ENCODE data around the gene DMBX1. TPM values are rescaled to one million over a fixed set of nuclear protein-coding genes. Genes with fewer than 3 reads are reported as not detected.

Gene DMBX1
- polyA plus RNA-seq, 2 of the 4 experiments (the other 2 are of a cell fraction), result 0.44 to 2.2 TPM

DNA sequence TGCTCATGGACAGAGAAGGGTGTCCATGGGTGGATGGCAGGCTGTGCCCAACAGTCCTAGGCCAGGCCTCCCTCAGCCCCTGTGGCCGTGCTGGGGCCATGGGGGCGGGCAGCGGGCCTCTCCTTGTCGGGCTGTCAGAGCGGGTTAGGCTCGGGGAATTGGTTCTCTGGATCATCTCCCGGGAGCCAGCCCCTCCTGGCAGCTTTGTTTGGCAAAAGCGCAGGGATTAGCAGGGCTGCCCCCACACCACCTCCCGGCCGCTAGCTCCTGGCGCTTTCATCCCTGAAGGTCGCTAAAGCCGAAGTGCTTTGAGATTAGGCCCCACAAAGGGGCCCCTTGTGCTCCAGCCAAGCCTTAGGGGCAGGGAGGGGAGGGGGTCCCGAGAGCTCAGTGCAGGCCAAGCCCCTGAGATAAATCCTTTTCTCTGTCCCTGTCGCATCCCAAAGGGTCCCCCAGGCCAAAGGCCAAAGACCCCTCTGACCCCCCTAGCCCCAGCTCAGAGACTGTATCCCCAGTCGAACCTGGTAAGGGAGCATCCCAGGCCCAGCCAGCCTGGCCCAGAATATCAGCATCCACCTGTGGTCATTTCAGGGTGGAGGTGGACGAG lies 9.8 kb upstream of the DMBX1 start:
- DNase-seq (ENCODE audit: low read depth in 1 of 2, low spot score in 1 of 2) (no peak), FAIRE-seq (no peak), ATAC-seq (no peak)
- H3K9me3 ChIP-seq, result no peaks in the 10 kb centered on the region
- H3K4me1 ChIP-seq, result no peaks in the 10 kb centered on the region
- H3K4me2 ChIP-seq, result no peak overlapping the region
- ChIA-PET CTCF (interaction anchor here (1.0 to 18.2 kb wide), 5 partner anchors 8 to 51 kb away, joined by 3 to 235 read pairs (median 6); a partner anchor contains a TSS), POLR2A (no interaction called here)
- TF ChIP-seq CBX8 (IDR thresholded peaks at IDR 0.05), result no peak
- no peak overlapping the region for H3K27ac ChIP-seq
- no peak overlapping the region for H3K4me3 ChIP-seq
- 81% methylated on average over 15 of the region's 17 CpGs for WGBS (ENCODE audit: missing lambda C conversion rate)

DNA sequence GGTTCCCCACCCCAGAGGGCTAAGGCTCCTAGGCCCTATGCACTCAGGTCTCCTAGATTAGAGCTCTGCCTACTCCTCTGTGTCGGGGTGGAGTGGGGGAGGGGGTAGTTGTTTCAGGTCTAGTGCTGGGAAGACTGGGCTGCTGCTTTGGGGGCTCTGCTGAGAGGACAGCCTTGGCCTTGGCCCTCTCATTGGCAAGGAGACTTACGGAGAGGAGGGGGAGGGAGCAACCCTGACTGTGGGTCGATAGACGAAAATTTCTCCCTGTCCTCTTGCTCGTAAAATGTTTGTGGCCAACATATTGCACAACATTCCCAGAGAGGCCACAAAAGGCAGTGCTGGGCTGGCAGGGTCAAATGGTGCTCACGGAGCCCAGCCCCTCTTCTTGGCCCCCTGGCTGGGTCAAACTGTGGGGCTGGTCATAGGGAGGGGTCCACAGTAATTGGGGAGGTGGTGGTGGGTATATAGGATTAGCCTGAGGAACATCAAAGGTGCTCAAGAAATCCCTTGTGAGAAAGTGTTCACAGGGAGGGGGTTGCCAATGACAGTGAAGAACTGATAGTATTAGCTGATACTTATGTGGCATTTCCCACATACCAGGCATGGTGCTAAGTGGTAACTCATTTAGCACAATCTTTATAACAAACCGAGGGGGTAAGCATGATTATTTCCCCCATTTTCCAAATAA lies 8.5 kb upstream of the DMBX1 start:
- WGBS (ENCODE audit: missing lambda C conversion rate), result 60% methylated on average over 7 of the region's 7 CpGs
- CTCF ChIA-PET, result interaction anchor here (1.2 to 18.2 kb wide), 6 partner anchors 35 to 61 kb away, joined by 3 to 235 read pairs (median 7); a partner anchor contains a TSS
- H3K4me1 ChIP-seq, result no peaks in the 10 kb centered on the region
- no peaks in the 10 kb centered on the region for H3K9me3 ChIP-seq
- H3K4me2 ChIP-seq, result 0 out of 3 replicates have a peak overlapping the region, but pooled peaks have one; percentile 12
- DNase-seq (ENCODE audit: low read depth in 1 of 2, low spot score in 1 of 2) (no peak), FAIRE-seq (no peak), ATAC-seq (no peak)
- TF ChIP-seq EHMT2 (IDR thresholded peaks at IDR 0.05; ENCODE audit: low read depth), result no peak
- peak in 1 of 2 experiments; percentile 50; a peak in 1 of 4 replicates for TF ChIP-seq CEBPB (IDR thresholded peaks at IDR 0.05)
- POLR2A ChIA-PET, result no interaction called here
- peak overlapping the region in 1 of 2 experiments; percentile 46; a peak in 1 of 6 replicates for H3K27ac ChIP-seq
- no peak overlapping the region for H3K4me3 ChIP-seq

DNA sequence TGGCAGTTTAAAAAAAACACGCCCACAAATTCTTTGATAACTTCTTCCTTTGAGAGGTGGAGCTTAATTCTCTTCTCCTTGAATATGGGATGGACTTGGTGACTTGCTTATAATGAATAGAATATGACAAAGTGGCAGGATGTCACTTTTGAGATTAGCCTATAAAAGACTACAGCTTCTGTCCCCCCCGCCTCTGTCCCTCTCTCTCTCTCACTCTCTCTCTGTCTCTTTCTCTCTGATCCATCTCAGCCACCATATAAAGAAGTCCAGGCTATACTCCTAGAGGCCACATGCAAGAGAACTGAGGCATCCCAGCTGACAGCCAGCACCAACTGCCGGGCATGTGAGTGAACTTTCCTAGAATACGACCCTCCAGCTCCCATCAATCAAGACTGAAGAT lies 7.7 kb upstream of the DMBX1 start:
- ATAC-seq (no peak; a peak in 1 of 6 replicates), FAIRE-seq (no peak), DNase-seq (ENCODE audit: low read depth in 1 of 2, low spot score in 1 of 2) (no peak)
- Histone ChIP-seq H3K9me3 (no peaks in the 10 kb centered on the region), H3K4me1 (no peaks in the 10 kb centered on the region), H3K4me3 (no peak overlapping the region), H3K4me2 (no peak overlapping the region), H3K27ac (no peak overlapping the region)
- TF ChIP-seq RAD21 (conservative IDR thresholded peaks at IDR 0.05 in 1 of 2, IDR thresholded peaks at IDR 0.05 in 1 of 2) (no peak), ZFP36 (IDR thresholded peaks at IDR 0.05; ENCODE audit: borderline replicate concordance, partially characterized antibody) (no peak), HEYL (CRISPR knock-in tag; IDR thresholded peaks at IDR 0.05) (no peak), HOXB13 (CRISPR knock-in tag; IDR thresholded peaks at IDR 0.05; ENCODE audit: low read depth) (no peak), TFCP2L1 (CRISPR knock-in tag; IDR thresholded peaks at IDR 0.05) (no peak), RARB (CRISPR knock-in tag; IDR thresholded peaks at IDR 0.05) (no peak), RNF2 (IDR thresholded peaks at IDR 0.05; ENCODE audit: borderline replicate concordance, low read depth) (no peak), EHF (CRISPR knock-in tag; IDR thresholded peaks at IDR 0.05) (no peak), CHD4 (IDR thresholded peaks at IDR 0.05; ENCODE audit: borderline replicate concordance) (no peak), POLR2A (IDR thresholded peaks at IDR 0.05; ENCODE audit: low read length) (no peak), MAZ (IDR thresholded peaks at IDR 0.05; ENCODE audit: borderline replicate concordance, low read depth, low read length) (no peak)
- TF ChIP-seq, protein P1, sequence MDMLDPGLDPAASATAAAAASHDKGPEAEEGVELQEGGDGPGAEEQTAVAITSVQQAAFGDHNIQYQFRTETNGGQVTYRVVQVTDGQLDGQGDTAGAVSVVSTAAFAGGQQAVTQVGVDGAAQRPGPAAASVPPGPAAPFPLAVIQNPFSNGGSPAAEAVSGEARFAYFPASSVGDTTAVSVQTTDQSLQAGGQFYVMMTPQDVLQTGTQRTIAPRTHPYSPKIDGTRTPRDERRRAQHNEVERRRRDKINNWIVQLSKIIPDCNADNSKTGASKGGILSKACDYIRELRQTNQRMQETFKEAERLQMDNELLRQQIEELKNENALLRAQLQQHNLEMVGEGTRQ (IDR thresholded peaks at IDR 0.05), result no peak
- TF ChIP-seq, protein P2, sequence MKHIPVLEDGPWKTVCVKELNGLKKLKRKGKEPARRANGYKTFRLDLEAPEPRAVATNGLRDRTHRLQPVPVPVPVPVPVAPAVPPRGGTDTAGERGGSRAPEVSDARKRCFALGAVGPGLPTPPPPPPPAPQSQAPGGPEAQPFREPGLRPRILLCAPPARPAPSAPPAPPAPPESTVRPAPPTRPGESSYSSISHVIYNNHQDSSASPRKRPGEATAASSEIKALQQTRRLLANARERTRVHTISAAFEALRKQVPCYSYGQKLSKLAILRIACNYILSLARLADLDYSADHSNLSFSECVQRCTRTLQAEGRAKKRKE (CRISPR knock-in tag; IDR thresholded peaks at IDR 0.05; ENCODE audit: low read depth), result no peak
- POLR2A ChIA-PET, result no interaction called here
- CTCF ChIA-PET, result interaction anchor here (0.6 to 18.2 kb wide), 6 partner anchors 35 to 66 kb away, joined by 3 to 235 read pairs (median 7); a partner anchor contains a TSS
- WGBS (ENCODE audit: missing lambda C conversion rate), result 50% methylated on average over 3 of the region's 4 CpGs

DNA sequence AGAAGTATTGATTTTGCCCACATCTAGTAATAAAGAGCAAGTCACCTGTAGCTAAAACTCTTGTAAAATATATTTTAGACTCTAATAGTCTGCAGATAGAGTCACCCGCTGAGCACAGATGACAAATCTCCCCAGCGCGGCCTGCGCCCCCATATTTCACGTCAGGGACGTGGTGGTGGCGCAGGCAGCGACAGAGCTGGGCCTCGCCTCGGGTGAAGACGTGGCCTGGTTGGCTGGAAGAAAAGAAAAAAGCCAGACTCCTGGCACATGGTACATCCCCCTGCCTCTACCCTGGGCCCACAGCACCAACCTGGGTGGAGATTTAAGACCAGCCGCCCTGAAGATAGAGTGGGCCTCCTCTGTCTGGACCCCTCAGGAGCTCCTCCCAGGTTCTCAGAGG lies 6.0 kb upstream of the DMBX1 start:
- no peak overlapping the region for H3K27ac ChIP-seq
- ATAC-seq (no peak), DNase-seq (ENCODE audit: low read depth in 1 of 2, low spot score in 1 of 2) (no peak), FAIRE-seq (no peak)
- H3K9me3 ChIP-seq, result no peaks in the 10 kb centered on the region
- no peak overlapping the region for H3K4me3 ChIP-seq
- CTCF ChIA-PET, result interaction anchor here (0.9 to 18.2 kb wide), 3 partner anchors 37 to 56 kb away, joined by 4 to 235 read pairs (median 7); a partner anchor contains a TSS
- H3K4me2 ChIP-seq, result no peak overlapping the region
- 90% methylated on average over 12 of the region's 12 CpGs for WGBS (ENCODE audit: missing lambda C conversion rate)
- POLR2A ChIA-PET, result no interaction called here
- no peaks in the 10 kb centered on the region for H3K4me1 ChIP-seq
- TF ChIP-seq MYC (IDR thresholded peaks at IDR 0.05; ENCODE audit: borderline replicate concordance, low read length) (no peak), JUN (IDR thresholded peaks at IDR 0.05) (no peak), FOSB (CRISPR knock-in tag; IDR thresholded peaks at IDR 0.05) (no peak), ZC3H11A (IDR thresholded peaks at IDR 0.05) (no peak), SMC3 (IDR thresholded peaks at IDR 0.05) (no peak), PHF8 (IDR thresholded peaks at IDR 0.05; ENCODE audit: borderline replicate concordance, low read depth) (no peak), TFCP2L1 (CRISPR knock-in tag; IDR thresholded peaks at IDR 0.05) (no peak), RNF2 (IDR thresholded peaks at IDR 0.05; ENCODE audit: borderline replicate concordance, low read depth) (no peak), EP300 (IDR thresholded peaks at IDR 0.05) (no peak)
- TF ChIP-seq, protein P3, sequence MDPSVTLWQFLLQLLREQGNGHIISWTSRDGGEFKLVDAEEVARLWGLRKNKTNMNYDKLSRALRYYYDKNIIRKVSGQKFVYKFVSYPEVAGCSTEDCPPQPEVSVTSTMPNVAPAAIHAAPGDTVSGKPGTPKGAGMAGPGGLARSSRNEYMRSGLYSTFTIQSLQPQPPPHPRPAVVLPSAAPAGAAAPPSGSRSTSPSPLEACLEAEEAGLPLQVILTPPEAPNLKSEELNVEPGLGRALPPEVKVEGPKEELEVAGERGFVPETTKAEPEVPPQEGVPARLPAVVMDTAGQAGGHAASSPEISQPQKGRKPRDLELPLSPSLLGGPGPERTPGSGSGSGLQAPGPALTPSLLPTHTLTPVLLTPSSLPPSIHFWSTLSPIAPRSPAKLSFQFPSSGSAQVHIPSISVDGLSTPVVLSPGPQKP (IDR thresholded peaks at IDR 0.05; ENCODE audit: low read depth, low read length), result no peak
- TF ChIP-seq, protein P4, sequence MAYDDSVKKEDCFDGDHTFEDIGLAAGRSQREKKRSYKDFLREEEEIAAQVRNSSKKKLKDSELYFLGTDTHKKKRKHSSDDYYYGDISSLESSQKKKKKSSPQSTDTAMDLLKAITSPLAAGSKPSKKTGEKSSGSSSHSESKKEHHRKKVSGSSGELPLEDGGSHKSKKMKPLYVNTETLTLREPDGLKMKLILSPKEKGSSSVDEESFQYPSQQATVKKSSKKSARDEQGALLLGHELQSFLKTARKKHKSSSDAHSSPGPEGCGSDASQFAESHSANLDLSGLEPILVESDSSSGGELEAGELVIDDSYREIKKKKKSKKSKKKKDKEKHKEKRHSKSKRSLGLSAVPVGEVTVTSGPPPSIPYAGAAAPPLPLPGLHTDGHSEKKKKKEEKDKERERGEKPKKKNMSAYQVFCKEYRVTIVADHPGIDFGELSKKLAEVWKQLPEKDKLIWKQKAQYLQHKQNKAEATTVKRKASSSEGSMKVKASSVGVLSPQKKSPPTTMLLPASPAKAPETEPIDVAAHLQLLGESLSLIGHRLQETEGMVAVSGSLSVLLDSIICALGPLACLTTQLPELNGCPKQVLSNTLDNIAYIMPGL (CRISPR knock-in tag; IDR thresholded peaks at IDR 0.05; ENCODE audit: borderline replicate concordance), result no peak

All from A549 (cell line).